ENCODE results near the gene MXD4.
A peak's percentile ranks its signal among the peaks of the same experiment; 100 is the strongest.

The MXD4 gene, protein sequence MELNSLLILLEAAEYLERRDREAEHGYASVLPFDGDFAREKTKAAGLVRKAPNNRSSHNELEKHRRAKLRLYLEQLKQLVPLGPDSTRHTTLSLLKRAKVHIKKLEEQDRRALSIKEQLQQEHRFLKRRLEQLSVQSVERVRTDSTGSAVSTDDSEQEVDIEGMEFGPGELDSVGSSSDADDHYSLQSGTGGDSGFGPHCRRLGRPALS

DNA sequence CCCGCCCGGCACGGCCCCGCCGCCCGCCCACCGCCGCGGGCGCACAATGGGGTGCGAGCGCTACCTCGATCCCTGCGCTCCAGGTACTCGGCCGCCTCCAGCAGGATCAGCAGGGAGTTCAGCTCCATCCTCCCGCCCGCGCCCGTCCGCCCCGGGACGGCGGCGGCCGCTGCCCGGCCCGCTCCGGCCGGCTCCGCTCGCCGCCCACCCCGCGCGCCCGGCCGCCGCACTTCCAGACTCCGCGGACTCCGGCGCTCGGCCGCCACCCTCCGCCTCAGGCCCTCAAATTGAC lies at the start of gene MXD4:
TSS of gene MXD4 (minus strand) at position 257 of the 292 bp plus-strand sequence. CDS start at position 128, 129 bp downstream.
- Mint-ChIP-seq H3K27ac (no peak within 1 kb of the TSS), H3K36me3 (ENCODE audit: low read depth) (no peaks in the 10 kb centered on the region), H3K4me1 (peaks cover 20% of the 10 kb centered on the region), H3K9me3 (no peaks in the 10 kb centered on the region), H3K27me3 (ENCODE audit: low read depth, poor library complexity) (peaks cover 4% of the 10 kb centered on the region), H3K4me3 (peak within 1 kb of the TSS; percentile 79)
- DNase-seq, result no peak
- TF ChIP-seq, protein P1, sequence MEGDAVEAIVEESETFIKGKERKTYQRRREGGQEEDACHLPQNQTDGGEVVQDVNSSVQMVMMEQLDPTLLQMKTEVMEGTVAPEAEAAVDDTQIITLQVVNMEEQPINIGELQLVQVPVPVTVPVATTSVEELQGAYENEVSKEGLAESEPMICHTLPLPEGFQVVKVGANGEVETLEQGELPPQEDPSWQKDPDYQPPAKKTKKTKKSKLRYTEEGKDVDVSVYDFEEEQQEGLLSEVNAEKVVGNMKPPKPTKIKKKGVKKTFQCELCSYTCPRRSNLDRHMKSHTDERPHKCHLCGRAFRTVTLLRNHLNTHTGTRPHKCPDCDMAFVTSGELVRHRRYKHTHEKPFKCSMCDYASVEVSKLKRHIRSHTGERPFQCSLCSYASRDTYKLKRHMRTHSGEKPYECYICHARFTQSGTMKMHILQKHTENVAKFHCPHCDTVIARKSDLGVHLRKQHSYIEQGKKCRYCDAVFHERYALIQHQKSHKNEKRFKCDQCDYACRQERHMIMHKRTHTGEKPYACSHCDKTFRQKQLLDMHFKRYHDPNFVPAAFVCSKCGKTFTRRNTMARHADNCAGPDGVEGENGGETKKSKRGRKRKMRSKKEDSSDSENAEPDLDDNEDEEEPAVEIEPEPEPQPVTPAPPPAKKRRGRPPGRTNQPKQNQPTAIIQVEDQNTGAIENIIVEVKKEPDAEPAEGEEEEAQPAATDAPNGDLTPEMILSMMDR (IDR thresholded peaks at IDR 0.05), result no peak

DNA sequence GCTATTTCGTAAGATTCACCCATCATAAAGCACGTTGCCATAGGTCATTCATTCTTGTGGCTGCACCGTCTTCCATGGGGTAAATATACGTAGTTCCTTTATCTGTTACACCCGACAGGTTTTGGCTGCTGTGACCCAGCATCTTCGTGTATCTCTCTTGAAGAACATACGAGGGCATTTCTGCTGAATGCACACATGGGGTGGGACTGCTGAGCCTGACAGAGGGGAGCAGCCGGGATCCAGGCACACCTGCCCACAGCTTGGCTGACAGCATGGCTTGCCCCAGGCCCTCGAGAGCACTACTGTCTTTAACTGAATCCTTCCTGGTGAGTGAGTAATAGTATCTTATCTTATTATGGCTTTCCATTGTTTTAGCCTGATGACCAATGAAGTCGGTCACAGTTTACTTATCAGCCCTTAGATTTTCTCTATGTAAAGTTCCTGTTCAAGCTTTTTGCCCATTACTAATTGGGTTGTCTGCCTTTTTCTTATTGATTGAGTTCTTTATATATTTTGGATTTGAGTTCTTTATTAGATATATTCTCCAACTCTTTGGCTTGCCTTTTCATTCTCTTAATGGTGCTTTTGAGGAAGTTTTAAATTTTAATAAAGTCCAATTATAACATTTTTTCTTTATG lies 45.0 kb upstream of the MXD4 start:
- no peaks in the 10 kb centered on the region for H3K4me1 Mint-ChIP-seq
- H3K27ac Mint-ChIP-seq, result no peak overlapping the region
- peaks cover 20% of the 10 kb centered on the region for H3K27me3 Mint-ChIP-seq (ENCODE audit: low read depth, poor library complexity)
- H3K4me3 Mint-ChIP-seq, result no peak overlapping the region
- no peak for DNase-seq
- TF ChIP-seq, protein P1 (IDR thresholded peaks at IDR 0.05), result no peak
- H3K36me3 Mint-ChIP-seq (ENCODE audit: low read depth), result peaks cover 4% of the 10 kb centered on the region
- H3K9me3 Mint-ChIP-seq, result peaks cover 48% of the 10 kb centered on the region

DNA sequence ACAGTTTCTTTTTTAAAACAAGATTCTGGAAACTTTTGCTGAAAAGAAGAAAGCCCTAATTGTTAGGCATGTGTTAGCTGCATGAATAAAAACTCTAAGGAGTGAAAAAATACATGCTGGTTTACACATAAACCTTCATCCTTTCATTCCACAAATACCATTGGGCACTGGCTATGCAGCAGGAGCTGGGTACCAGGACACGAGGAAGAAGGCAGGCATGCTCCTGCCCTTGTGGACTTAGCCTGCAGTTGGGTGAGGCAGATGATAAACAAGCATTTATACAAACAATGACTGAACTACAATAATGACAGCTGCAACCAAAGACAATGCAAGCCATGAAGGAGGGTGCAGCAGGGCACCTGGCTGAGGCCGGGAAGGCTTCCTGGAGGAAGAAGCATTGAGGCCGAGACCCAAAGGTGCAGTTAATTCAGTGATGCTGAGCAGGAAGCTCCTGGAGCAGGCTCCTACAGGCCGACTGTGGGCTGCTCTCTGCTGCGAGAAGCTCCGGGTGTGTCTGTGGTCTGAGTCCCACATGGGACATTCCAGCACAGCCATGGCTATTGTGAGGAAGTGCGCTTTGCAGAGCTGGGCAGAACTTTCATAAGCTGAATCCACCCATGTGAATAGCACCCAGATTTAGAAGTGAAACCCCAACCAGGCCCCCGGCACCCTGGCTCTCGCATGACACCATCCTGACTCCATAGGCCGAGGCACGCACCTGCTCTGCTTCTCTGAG lies 44.0 kb upstream of the MXD4 start:
- Mint-ChIP-seq H3K4me3 (no peak overlapping the region), H3K36me3 (ENCODE audit: low read depth) (peaks cover 4% of the 10 kb centered on the region), H3K4me1 (peaks cover 7% of the 10 kb centered on the region), H3K9me3 (peaks cover 48% of the 10 kb centered on the region), H3K27ac (no peak overlapping the region), H3K27me3 (ENCODE audit: low read depth, poor library complexity) (peaks cover 20% of the 10 kb centered on the region)
- no peak for DNase-seq
- TF ChIP-seq, protein P1 (IDR thresholded peaks at IDR 0.05), result no peak

DNA sequence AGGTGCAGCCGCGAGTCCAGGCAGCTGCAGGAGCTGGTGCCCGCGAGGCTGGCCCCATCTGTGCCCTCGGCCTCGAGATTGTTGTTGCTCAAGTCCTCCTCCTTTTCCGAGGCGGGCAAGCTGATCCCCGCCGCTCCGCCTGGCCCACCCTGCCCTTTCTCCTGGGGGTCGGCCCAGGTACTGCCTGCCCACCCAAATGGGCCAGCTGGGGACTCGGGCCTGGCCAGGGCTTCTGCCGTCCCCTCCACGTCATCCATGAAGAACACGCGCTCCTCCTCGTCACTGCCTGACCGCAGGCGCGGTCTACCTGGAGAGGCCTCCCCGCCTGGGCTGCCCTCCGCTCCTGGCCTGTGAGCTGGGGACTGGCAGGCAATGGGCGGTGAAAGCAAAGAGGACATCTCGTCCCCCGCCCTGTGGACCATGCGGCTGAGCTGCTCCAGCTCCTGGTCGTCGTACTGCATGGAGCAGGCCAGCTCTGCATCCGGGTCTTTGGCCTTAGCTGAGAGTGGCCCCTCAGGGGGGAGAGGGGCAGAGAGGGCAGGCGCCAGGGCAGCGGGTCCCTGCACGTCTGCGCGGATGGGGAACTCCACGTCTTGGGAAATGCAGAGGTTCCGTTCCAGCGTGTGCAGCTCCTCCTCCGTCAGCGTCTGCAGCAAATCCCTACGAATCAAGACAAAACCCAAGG lies 43.1 kb upstream of the MXD4 start:
- Mint-ChIP-seq H3K36me3 (ENCODE audit: low read depth) (peaks cover 4% of the 10 kb centered on the region), H3K4me1 (peaks cover 10% of the 10 kb centered on the region), H3K4me3 (no peak overlapping the region), H3K27ac (no peak overlapping the region), H3K9me3 (peaks cover 39% of the 10 kb centered on the region), H3K27me3 (ENCODE audit: low read depth, poor library complexity) (peaks cover 18% of the 10 kb centered on the region)
- TF ChIP-seq, protein P1 (IDR thresholded peaks at IDR 0.05), result no peak
- DNase-seq, result no peak

DNA sequence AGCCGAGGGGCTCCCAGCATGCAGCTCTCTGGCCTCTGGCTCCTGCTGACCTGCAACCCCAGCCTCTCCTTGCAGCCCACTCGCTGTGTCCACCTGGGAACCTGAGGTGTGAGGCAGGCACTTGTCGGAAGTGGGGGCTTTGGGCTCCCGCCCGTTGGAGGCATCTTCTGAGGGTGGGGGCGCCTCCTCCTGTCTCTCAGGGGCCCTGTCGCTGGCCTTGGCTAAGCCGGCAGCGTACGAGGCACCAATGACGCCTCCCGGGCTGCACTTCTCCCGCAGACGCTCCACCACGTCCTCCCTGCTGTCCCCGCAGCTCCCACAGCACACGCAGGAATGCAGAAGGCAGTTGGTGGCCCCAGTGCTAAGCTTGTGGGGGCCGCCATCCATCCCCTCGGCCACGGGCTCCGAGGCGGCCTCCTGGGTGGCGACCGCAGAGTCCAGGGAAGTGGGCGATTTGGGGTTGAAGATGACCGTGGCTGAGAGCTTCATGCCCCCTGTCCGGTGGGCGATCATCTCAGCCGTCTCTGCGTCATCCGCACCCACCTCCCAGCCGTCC lies 42.5 kb upstream of the MXD4 start:
- Mint-ChIP-seq H3K27me3 (ENCODE audit: low read depth, poor library complexity) (peaks cover 12% of the 10 kb centered on the region), H3K36me3 (ENCODE audit: low read depth) (peaks cover 4% of the 10 kb centered on the region), H3K4me3 (no peak overlapping the region), H3K4me1 (peaks cover 10% of the 10 kb centered on the region), H3K27ac (no peak overlapping the region), H3K9me3 (peaks cover 35% of the 10 kb centered on the region)
- no peak for DNase-seq
- TF ChIP-seq, protein P1 (IDR thresholded peaks at IDR 0.05), result no peak

Data from nephron progenitor cell (in vitro differentiated cells).